HUES48 (cell line): ENCODE measurements around the gene FGF2.
"Not testable (repeated sequence)": the region's sequence is repeated elsewhere in the genome, so short reads cannot be mapped to it uniquely, and the experiment has no call there.

Experiments used
- H3K27ac ChIP-seq: one replicate; pipeline ENCODE4 v1.7.0; 2013; ENCODE audit warnings: low read depth, low read length, inconsistent platforms
- H3K27me3 ChIP-seq: 2 replicates; pipeline ENCODE4 v1.6.1; 2013; ENCODE audit warnings: mild to moderate bottlenecking, low read length; ENCODE audit not compliant: control insufficient read depth, insufficient read depth
- H3K36me3 ChIP-seq: 2 replicates; pipeline ENCODE4 v1.6.1; 2013; ENCODE audit warnings: low read length; ENCODE audit not compliant: control insufficient read depth, insufficient read depth
- H3K4me1 ChIP-seq: 2 replicates; pipeline ENCODE4 v1.6.1; 2013; ENCODE audit warnings: mild to moderate bottlenecking, low read length; ENCODE audit not compliant: control insufficient read depth, insufficient read depth
- H3K4me3 ChIP-seq: 2 replicates; pipeline ENCODE4 v1.5.1; 2013; ENCODE audit warnings: mild to moderate bottlenecking, low read depth, low read length
- H3K9ac ChIP-seq: 2 replicates; pipeline ENCODE4 v1.6.1; 2013; ENCODE audit warnings: mild to moderate bottlenecking, low read depth, low read length, moderate library complexity
- H3K9me3 ChIP-seq: 2 replicates; pipeline ENCODE4 v1.6.1; 2013; ENCODE audit warnings: low read length; ENCODE audit not compliant: control insufficient read depth, insufficient read depth

Gene FGF2

GRCh38 chr4:122826553-122827257 is at the start of gene FGF2:
FGF2 (plus strand) TSS chr4:122826831; CDS start chr4:122827175, 344 bp downstream.
- Histone ChIP-seq H3K27me3 (no peaks in the 10 kb centered on the region), H3K27ac (peak within 1 kb of the TSS; percentile 99), H3K9ac (peak within 1 kb of the TSS; percentile 98)

DNA sequence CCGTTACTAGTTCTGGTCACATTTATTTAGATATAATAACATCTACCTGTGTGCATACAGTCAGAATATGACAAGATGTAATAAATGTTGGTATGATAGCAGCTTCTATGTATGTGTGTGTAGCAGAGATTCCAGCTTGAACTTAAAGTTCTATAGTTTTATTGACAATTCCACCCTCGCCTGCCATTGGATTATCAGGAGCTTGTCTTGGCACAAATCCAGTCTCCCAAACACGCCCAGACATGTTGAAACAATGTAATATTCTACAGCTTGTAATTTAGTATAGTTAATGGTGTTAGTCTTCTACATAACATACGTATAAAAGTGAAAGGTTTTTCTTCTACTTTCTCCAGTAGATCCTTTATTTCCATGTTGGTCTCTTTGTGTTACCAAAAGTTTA is 49.7 kb upstream of the FGF2 start:
- H3K4me1 ChIP-seq = peaks cover 19% of the 10 kb centered on the region
- H3K4me3 ChIP-seq = no peak overlapping the region
- H3K27ac ChIP-seq = no peak overlapping the region
- H3K9me3 ChIP-seq = no peaks in the 10 kb centered on the region
- H3K27me3 ChIP-seq = no peaks in the 10 kb centered on the region
- no peaks in the 10 kb centered on the region for H3K36me3 ChIP-seq
- H3K9ac ChIP-seq = no peak overlapping the region

More at GRCh38 chr4:122826553-122827257, at the start of gene FGF2:
- Histone ChIP-seq H3K9me3 (no peaks in the 10 kb centered on the region), H3K4me1 (peaks cover 41% of the 10 kb centered on the region), H3K4me3 (peak within 1 kb of the TSS; percentile 81), H3K36me3 (peaks cover 31% of the 10 kb centered on the region)

DNA sequence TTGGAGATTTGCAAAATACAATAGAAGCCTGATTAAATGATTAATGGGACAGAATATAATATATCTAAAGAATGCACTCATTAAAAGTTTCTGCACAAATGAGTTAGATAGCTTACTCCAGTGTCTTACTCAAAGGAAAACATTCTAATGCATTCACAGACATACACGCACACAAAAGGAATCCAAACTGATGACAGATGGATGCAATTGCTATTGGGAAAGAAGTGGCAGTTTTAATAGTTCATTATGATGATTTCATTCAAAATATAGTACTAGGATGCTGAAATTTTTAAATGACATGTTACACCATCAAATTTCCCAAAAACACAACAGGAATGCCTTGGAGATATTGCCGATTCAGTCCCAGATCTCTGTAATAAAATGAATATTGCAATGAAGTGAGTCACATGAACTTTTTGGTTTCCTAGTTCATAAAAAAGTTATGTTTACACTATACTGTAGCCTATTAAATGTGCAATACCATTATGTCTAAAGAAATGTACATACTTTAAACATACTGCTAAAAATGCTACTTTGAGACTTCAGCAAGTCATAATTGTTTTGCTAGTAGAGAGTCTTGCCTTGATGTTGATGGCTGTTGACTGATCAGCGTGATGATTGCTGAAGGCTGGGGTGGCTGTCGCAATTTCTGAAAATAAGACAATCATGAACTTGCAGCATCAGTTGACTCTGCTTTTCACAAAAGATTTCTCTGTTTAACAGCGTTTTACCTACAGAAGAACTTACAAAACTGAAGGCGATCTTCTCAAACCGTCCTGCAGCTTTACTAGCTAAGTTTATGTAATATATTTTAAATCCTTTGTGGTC is 48.6 kb upstream of the FGF2 start:
- H3K4me3 ChIP-seq = no peak overlapping the region
- H3K36me3 ChIP-seq = no peaks in the 10 kb centered on the region
- no peaks in the 10 kb centered on the region for H3K9me3 ChIP-seq
- H3K4me1 ChIP-seq = peaks cover 26% of the 10 kb centered on the region
- H3K27me3 ChIP-seq = no peaks in the 10 kb centered on the region
- H3K27ac ChIP-seq = no peak overlapping the region
- no peak overlapping the region for H3K9ac ChIP-seq

DNA sequence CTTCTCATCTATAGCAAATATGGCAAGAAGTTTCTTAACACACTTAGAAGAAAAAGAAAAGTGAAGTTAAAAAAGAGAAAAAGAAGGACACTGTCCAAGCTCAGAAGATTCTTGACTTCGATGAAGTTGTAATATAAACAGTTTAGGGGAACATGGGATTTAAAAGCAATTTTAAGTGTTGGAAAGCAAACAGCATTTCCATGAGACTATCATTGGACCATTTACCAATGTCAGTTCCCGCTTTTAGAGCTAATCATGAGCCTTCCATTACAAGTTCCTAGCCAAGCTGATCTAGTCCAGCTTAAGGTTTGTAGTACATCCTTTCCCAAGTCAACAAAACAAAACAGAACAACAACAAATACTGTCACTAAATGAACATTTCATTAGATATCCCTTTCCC is 45.1 kb upstream of the FGF2 start:
- H3K4me1 ChIP-seq = peaks cover 44% of the 10 kb centered on the region
- H3K36me3 ChIP-seq = no peaks in the 10 kb centered on the region
- H3K4me3 ChIP-seq = no peak overlapping the region
- H3K27ac ChIP-seq = peak overlapping the region; percentile 98
- no peak overlapping the region for H3K9ac ChIP-seq
- H3K27me3 ChIP-seq = no peaks in the 10 kb centered on the region
- H3K9me3 ChIP-seq = no peaks in the 10 kb centered on the region

GRCh38 chr4:122783301-122784215 is 43.1 kb upstream of the FGF2 start:
- H3K27me3 ChIP-seq = no peaks in the 10 kb centered on the region
- H3K9ac ChIP-seq = peak overlapping the region; percentile 54
- H3K4me3 ChIP-seq = peak overlapping the region; percentile 42
- H3K4me1 ChIP-seq = peaks cover 59% of the 10 kb centered on the region
- no peaks in the 10 kb centered on the region for H3K36me3 ChIP-seq
- no peaks in the 10 kb centered on the region for H3K9me3 ChIP-seq
- H3K27ac ChIP-seq = peak overlapping the region; percentile 98

DNA sequence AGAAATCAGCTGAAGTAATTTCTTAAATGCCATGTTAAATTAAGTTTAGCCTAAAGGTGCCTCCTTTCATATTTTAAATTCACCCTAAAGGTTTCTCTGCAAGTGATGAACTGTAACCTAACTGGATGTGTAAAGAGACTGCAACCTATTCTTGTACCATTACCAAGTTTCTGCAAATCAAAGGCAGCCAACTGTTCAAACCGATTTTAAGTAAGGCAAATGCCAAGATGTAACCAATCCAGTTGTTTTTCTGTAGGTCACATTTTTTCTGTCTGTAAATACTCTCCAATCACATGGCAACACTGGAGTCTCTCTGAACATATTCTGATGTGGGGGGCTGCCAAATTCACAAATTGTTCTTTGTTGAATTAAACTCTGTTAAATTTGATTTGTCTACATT is 42.4 kb upstream of the FGF2 start:
- Histone ChIP-seq H3K4me3 (peak overlapping the region; percentile 42; the same call in 1 of the 2 replicates), H3K9ac (peak overlapping the region; percentile 54), H3K36me3 (no peaks in the 10 kb centered on the region), H3K4me1 (peaks cover 66% of the 10 kb centered on the region), H3K27ac (peak overlapping the region; percentile 98), H3K27me3 (no peaks in the 10 kb centered on the region), H3K9me3 (no peaks in the 10 kb centered on the region)

DNA sequence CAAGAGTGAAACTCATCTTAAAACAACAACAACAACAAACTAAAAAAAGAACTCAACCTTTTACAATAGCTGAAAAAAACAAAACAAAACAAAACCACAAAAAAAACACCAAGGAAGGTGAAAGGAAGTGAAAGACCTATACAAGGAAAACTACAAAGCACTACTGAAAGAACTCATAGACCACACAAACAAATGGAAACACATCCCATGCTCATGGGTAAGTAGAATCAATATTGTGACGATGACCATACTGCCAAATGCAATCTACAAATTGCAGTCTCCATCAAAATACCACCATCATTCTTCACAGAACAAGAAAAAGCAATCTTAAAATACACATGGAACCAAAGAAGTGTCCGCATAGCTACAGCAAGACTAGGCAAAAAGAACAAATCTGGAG is 41.5 kb upstream of the FGF2 start:
- no peak overlapping the region for H3K4me3 ChIP-seq
- H3K27me3 ChIP-seq = no peaks in the 10 kb centered on the region
- no peaks in the 10 kb centered on the region for H3K36me3 ChIP-seq
- H3K4me1 ChIP-seq = peaks cover 73% of the 10 kb centered on the region
- H3K9ac ChIP-seq = no peak overlapping the region
- H3K9me3 ChIP-seq = no peaks in the 10 kb centered on the region
- H3K27ac ChIP-seq = peak overlapping the region; percentile 98

GRCh38 chr4:122786296-122786695 is 40.3 kb upstream of the FGF2 start:
- not testable (repeated sequence) for H3K9me3 ChIP-seq, H3K9ac ChIP-seq, H3K27ac ChIP-seq, H3K36me3 ChIP-seq, H3K27me3 ChIP-seq, H3K4me3 ChIP-seq
- peaks cover 67% of the 10 kb centered on the region for H3K4me1 ChIP-seq

GRCh38 chr4:122786920-122787319 is 39.7 kb upstream of the FGF2 start:
- not testable (repeated sequence) for H3K27me3 ChIP-seq, H3K36me3 ChIP-seq, H3K4me3 ChIP-seq, H3K9me3 ChIP-seq, H3K9ac ChIP-seq, H3K27ac ChIP-seq
- peaks cover 61% of the 10 kb centered on the region for H3K4me1 ChIP-seq

DNA sequence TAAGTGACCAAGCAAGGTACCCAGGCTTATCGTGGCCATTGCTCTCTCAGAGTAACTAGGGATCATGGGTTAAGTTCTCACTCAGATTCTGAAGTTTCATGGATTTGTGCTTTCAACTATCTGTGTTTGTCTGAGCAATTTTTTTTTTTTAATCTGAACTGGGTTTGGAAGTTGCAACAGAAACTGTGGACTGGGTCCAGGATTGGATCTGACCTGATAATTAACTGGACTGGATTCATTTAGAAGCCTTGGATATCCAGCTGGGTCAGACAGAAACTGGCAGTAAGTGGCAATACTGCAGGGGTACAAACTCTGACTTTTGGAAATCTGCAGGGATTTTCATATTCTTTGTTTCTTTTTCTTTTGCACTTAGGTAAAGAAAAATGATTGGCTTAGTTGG is 38.7 kb upstream of the FGF2 start:
- Histone ChIP-seq H3K4me1 (peaks cover 57% of the 10 kb centered on the region), H3K4me3 (no peak overlapping the region), H3K9me3 (no peaks in the 10 kb centered on the region), H3K36me3 (no peaks in the 10 kb centered on the region), H3K27ac (peak overlapping the region; percentile 50), H3K9ac (no peak overlapping the region), H3K27me3 (no peaks in the 10 kb centered on the region)
